Activated gamma-delta T cell treated with Interleukin-2 at 50 U/mL for 16 hours (primary cell): Measurements from ENCODE around the gene NEDD4L.

Source experiments
- DNase-seq: peaks from one replicate; pipeline ENCODE4 v3.0.0-alpha.2; 2020

NEDD4L gene

DNA sequence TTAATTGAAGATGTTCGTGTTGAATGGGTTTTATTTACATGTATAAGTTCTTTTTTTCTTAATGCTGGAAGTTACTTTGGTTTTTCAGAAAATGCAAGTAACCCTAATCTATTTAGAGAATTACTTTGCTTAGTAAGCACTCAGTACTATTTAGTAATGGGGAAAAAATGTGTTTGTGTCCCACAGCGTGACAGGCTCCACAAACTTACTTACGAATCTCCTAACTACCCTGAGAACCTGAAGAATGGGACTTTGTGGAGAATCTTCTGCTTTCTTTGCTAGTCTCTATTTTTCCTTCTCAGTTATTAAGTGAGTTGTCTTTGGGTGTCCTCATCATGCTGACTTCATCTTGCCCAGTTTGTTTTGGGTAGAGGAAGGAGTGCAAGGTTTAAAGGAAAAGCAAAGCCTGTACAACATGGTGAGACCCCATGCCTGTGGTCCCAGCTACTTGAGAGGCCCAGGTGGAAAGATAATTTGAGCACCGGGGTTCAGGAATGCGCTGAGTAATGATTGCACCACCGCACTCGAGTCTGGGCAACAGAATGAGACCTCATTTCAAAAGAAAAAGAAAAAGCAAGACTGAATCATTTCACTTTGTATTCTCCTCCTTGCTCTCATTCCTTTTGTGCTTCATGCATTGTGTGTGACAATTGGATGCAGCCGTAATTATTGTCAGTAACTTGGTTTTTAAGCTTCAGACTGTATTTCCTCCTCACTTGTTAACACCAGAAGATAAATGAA, 10.2 kb downstream of the NEDD4L start:
- DNase-seq, result no peak

GRCh38 chr18:58055890-58056558, 12.0 kb downstream of the NEDD4L start:
- no peak for DNase-seq

- no peak for DNase-seq
Observed at GRCh38 chr18:58056852-58057251, 12.8 kb downstream of the NEDD4L start.

DNA sequence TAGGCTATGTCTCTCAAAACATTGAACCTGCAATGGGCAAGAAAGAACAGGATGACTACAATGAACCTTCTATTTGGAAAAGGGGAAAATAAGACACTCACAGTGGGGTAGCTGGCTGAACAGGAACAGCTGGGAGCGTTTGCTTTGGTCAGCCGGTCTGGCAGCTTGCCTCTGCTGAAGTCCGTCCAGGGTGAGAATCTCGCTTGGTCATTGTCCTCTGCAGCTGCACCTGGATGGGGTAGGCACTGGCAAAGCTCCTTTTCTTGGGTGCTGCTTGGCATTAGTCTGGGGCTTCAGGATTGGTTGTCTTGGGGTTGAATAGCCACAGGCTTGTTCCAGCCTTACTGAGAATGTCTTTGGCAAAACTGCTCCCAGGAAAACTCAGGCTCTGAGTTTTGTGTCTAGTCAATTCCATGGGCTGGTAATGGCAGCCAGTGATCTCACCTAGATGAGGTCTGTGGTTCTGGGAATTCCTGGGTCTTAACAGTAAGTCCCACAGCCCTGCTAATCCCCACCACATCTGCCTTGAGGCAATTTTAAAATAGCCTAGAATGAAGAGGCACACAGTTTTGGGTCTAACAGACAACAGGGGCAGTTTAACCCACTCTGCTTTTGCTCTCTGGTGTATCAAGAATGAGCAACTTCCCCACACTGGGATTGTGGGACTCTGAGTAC, 13.4 kb downstream of the NEDD4L start:
- no peak for DNase-seq

GRCh38 chr18:58058720-58059119, 14.7 kb downstream of the NEDD4L start:
- no peak for DNase-seq

- no peak for DNase-seq
Observed at GRCh38 chr18:58060254-58060653, 16.2 kb downstream of the NEDD4L start.

DNA sequence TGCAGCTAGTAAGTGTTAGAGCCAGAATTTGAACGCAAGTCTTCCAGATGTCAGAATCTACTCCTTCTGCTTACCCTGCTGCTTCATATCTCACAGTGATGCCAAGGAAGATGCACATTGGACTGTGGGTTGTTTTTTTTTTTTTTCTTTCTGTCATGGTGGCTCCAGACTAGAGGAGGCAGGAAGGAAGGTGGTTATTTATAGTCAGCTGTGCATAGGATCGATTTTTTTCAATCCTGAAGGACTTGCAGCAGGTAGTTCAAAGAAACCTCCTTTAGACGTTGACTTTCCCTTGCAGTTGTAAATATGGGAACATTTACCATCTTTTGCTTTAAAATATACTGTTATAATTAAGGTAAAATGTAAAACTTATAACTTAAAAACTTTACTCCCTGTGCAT, 17.3 kb downstream of the NEDD4L start:
- DNase-seq, result no peak

DNA sequence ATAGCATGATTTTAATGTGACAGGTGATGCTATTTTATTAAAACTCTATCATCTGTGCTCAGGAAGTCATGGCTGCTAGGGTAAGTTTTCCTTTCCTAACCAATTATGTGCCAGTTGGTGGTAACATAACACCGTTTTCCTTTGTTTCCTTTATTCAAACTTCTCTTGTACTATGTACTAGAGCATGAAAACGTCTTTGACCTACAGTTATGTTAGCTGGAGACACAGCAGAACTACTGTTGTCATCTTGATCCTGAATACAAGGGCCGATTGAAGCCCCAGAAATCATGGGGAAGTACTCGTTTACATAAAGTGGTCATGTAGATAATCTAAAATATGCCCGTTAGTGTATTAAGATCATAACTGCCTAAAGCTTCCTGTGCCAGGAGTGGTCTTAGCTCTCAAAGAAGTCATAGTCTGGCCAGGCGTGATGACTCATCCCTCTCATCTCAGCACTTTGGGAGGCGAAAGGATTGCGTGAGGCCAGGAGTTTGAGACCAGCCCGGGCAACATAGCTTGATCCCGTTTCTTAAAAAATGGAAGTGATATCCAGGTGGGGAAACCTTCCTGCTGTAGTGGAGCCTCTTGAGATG, 20.5 kb downstream of the NEDD4L start:
- DNase-seq, result no peak

DNA sequence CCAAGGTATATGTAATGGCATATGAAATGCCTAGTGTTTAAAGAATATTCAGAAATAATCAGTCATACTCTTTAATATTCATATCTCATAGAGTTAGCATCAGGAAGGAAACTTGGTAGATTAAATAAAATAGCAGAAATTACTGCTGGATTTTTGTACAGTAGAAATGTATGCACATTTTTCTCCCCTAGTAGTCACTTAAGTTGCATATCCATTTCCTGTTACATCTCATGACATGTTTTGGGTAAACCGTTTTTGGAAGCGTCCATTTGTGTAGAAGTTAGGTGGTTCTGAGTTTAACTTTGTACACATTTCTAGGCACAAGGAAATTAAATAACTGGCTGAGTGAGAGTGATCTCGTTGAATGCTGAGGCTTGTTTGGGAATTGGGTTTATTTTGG, 21.9 kb downstream of the NEDD4L start:
- no peak for DNase-seq

DNA sequence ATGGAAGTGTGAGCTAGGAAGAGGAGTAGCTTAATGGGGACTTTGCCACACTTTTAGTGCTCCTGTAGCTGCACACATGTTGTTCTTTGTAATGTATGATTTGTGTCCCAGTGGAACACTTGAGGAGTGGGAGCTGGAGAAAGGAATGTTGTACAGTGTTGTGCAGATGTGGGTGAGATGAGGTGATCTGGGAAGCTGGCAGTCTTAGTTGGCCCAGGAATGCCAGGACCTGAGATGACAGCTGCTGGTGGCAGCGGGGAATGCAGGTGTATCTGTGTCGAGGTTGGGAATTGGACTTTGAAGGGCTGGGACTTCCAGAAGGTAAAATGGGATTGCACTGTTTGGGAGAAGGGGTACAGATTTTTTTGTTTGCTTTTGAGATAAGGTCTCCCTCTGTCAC, 23.6 kb downstream of the NEDD4L start:
- no peak for DNase-seq

- no peak for DNase-seq
Observed at GRCh38 chr18:58069099-58069498, 25.1 kb downstream of the NEDD4L start.

GRCh38 chr18:58069721-58070292, 25.8 kb downstream of the NEDD4L start:
- no peak for DNase-seq

GRCh38 chr18:58076052-58076451, 32.0 kb downstream of the NEDD4L start:
- DNase-seq, result no peak

DNA sequence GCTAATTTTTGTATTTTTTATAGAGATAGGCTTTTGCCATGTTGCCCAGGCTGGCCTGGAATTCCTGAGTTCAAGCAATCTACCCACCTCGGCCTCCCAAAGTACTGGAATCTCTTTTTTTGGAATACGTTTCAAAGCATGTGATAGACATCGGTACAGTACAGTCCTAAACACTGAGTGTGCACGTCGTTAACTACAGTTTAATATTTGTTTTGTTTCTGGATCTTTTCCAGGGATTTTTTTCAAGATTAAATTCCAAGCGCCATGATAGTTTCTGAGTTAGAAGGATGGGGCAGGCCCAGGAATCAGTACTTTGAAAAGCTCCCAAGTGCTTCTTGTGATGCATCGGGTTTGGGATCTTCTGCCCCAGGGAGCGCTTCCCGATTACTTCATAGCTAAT, 33.3 kb downstream of the NEDD4L start:
- no peak for DNase-seq

DNA sequence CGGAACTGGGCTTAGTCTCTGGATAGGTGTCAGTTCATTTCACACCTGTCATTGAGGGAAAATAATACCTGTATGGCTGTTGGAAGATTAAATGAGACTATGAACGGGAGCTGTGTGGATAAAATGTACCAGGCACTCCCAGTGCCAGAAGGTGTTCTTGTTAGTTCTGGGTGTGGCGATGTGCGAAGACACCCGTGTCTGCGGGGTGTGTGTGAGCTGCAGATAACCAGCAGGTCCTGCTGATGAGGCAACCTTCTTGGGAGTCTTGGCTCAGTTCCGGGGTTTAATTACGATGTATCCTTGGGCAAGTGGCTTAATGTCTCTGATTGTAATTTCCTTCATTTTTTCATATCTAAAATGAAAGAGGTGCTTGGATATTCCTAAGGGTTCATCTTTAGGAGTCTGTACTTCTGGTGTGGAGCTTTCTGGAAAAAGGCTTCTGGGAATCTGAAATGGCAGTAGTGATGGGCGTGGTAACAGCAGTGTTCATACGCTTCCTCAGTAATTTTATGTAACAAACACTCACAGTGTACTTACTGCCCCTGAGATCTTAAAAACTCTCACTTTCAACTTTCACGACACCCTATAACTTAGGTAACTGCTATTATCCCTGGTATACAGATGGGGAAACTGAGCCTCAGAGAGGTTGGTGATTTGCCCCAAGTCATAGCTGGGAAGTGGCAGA, 35.0 kb downstream of the NEDD4L start:
- DNase-seq, result no peak

- no peak for DNase-seq
Observed at GRCh38 chr18:58080451-58080850, 36.4 kb downstream of the NEDD4L start.

- DNase-seq, result no peak
Observed at GRCh38 chr18:58087928-58088690, 44.1 kb downstream of the NEDD4L start.

DNA sequence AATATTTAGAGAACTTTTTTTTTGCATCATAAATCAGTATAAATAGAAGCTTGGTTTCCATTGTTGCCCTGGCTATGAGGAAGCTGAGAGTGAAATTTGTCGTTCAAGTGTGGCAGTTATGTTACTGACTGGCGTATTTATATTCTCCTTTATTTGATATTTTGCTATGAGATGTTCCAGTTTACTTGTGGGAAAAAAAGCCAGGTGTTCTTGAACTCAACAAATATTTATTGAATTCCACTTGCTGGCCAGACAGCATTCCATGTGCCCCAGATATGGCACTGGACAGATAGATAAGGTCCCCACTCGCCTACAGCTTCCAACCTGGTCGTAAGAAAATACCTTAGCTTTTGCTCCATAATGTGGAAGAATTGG, 44.7 kb downstream of the NEDD4L start:
- DNase-seq, result no peak

DNA sequence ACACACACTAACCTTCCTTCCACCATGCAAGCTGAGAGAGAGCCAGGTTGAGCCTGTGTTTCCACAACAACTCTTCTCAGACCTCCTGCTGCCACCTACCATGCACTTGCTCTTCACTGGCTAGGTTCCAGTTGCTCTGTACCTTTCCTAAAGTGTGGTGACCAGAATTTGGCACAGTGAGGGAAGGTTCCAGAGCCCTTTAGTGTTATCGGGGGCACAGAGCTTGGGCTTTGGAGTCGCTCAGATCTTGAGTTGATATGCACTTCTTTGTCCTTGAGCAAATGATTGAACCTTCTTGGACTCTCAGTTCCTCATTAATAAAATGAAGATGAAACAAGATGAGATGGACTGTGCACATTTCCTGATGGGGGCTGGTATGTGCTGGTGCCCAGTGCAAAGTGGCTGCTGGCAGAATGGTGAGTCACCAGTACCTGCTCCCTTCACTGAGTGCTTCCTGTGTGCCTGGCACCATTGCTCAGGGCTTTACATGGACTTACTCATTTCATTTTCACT, 47.1 kb downstream of the NEDD4L start:
- DNase-seq, result no peak

- no peak for DNase-seq
Observed at GRCh38 chr18:58093311-58093803, 49.3 kb downstream of the NEDD4L start.

GRCh38 chr18:58095222-58095621, 51.2 kb downstream of the NEDD4L start:
- DNase-seq, result no peak

- DNase-seq, result no peak
Observed at GRCh38 chr18:58095655-58096054, 51.6 kb downstream of the NEDD4L start.
